Activated CD4-positive, CD25-positive, alpha-beta regulatory T cell treated with anti-CD3 and anti-CD28 coated beads, Interleukin-2, amount 50 U/mL, for 72 hours (primary cell): Measurements from ENCODE around the gene SEPTIN7.
A peak's percentile ranks its signal among the peaks of the same experiment; 100 is the strongest.
"Not testable (repeated sequence)": the region's sequence is repeated elsewhere in the genome, so short reads cannot be mapped to it uniquely, and the experiment has no call there.

Source experiments
- DNase-seq: peaks from one replicate; pipeline ENCODE4 v3.0.0; 2021

SEPTIN7 gene

DNA sequence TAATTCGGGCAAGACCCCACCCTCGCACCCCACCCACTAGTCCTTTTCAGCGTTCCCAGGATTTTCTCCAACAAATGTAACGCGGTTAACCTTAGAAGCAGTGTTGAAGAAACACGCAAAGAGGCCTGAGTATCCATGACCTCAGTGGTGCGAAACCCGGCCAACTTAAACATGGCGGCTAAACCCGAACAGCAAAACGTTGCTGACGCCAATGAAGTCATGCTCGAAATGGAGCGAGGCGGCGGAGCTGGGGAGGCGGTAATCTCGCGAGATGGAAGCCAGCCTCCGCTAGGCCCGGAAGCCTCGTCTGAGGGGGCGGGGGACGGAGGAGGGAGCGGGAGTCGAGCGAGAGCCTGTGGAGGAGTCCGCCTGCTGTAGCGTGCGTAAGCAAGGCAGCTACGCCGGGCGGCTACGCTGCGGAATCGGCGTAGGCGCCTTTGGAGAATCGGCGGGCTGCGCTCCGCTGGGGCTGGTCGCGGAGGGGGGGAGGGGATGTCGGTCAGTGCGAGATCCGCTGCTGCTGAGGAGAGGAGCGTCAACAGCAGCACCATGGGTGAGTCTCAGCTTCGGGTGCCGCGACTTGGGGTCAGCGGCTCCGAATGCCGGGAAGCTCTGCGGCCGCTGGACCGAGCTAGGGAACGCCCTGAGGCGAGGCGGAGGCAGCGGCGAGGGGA, at the start of gene SEPTIN7:
SEPTIN7 (plus strand) TSS at position 340 of the 674 bp plus-strand sequence; CDS start at position 493, 153 bp downstream.
- peak; percentile 98 for DNase-seq

DNA sequence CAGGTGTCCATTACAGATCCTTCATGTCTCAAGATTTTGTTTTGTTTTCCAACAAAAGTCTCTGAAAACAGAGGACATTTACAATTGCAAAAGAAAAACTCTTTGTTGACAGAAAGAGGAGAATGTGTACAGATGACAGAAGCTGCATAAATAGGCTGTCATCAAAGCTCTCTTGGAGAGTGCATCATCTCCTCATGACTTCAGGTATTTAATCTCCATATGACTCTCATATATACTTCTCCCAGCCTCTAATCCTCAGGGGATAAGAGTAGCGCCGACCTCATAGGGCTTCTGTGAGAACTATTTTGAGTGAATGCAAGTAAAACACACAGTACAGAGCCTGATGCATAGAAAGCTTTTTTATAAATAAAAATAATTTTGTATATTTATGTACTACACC, 48.1 kb upstream of the SEPTIN7 start:
- DNase-seq = no peak

DNA sequence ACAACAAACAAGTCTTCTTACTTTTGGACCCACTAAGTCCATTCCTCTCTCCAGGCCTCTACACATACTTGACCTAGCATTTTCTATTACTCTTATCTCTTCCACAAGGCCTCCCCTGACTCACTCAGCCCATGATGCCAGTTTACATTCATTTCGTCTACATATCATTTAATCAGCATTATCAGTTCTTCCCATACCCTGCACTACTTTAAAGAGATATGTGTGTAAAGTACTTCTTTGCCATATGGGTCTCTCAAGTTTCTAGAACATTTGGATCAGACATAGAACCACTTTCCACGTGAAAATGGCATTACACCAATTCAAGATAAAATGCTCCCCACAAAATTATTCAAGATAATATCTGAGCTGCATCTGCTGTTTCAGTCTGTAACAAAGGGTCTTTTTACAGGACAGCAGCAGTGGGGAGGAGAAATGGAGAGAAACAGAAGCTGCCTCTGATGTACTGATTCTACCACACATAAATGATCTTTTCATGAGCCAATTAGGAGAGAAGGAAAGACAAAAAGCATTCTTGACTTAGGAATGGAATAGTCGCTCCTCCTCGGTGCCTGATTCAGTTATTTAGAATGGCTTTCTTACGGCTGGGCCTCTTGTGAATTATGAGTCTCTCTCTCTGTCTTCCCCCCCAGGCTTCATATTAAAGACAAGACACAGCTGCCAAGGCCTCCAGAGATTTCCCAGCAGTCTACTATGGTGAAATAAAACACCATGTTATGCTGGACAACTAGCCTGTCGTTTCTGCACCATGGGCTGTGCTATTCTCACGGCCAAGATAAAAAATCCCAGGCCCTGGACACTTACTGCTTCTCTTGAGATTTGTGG, 46.9 kb upstream of the SEPTIN7 start:
- no peak for DNase-seq

DNA sequence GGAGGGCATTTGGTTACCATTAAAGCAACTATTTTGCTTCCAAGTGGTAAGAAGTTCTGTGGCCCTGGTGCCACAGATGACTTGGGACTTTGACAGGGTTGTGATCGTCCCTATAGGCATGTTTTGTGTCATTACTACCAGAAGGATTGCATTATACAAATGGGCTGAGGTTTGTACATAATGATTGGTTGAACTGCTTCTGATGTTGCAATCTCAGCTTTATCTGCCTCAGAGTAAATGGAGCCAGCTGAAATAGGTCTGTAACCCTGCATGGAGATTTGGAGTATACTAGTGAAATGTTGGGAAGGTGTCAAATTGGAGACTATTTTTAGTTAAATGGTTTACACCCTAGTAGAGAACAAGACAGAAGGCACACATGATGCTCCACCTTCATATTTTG, 46.1 kb upstream of the SEPTIN7 start:
- no peak for DNase-seq

DNA sequence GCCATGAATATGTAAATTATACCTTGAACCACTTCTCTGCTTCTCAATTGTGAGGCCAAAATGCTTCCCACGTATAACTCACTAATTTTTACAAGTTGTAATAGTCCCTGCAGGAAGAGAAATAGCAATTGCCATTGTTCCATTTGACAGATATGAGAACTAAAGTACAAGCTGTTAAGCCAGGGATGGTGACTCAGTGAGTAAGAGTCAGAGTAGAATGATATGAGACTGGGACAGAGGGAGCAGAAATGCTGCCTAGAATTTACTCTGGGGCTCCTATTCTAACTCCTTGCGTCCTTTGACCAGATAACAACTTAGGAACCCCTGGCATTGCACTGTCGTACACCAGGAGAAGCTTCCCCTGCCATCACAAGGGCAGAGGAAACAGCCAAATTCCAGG, 45.1 kb upstream of the SEPTIN7 start:
- DNase-seq = no peak

DNA sequence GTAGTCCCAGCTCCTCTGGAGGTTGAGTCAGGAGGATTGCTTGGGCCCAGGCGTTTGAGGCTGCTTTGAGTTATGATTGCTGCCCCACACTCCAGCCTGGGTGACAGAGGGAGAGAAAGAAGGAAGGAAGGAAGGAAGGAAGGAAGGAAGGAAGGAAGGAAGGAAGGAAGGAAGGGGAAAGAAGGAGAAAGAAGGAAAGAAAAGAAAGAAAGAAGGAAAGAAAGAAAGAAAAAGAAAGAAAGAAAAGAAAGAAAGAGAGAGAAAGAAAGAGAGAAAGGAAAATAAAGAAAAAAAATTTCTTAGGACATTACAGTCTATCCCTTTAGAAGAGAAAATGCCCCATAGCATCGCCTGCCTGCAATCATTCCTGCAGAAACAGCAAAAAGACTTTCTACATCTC, 44.4 kb upstream of the SEPTIN7 start:
- DNase-seq = not testable (repeated sequence)

DNA sequence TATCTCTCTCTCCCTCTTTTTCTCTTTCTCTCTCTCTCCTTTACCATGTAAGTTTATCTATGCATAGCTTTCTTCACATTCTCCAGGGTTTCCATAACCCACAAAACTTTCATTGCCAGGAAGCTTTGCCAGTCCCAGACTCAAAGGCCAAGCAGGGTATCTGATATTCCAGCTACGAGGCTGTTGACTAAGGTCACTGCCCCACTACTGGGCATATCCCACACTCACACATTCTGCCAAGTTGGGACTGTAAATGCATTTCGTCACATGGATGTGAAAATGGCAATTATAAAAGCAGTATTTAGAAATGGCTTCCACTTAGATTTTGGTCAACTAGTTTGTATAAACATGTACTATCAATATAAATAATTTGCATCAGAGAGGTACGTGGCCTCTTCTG, 43.3 kb upstream of the SEPTIN7 start:
- DNase-seq = no peak

DNA sequence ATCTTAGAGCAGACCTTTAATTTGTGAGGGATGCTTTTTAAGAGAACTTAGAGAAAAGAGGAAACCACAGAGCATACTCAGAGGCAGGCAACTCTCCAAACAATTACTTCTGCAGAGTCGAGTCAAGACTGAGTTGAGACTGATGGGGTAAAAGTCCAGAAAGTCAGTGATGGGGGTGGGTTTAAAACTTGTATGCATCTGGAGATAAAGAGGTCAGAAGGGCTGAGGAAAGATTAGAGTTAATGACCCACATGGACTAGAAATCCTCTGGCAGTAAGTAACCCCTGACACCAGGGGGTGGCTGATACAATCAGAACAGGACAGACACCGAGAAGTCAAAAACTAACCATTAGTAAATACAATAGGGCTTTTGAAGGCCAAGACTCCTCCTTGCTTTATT, 42.4 kb upstream of the SEPTIN7 start:
- DNase-seq = no peak

DNA sequence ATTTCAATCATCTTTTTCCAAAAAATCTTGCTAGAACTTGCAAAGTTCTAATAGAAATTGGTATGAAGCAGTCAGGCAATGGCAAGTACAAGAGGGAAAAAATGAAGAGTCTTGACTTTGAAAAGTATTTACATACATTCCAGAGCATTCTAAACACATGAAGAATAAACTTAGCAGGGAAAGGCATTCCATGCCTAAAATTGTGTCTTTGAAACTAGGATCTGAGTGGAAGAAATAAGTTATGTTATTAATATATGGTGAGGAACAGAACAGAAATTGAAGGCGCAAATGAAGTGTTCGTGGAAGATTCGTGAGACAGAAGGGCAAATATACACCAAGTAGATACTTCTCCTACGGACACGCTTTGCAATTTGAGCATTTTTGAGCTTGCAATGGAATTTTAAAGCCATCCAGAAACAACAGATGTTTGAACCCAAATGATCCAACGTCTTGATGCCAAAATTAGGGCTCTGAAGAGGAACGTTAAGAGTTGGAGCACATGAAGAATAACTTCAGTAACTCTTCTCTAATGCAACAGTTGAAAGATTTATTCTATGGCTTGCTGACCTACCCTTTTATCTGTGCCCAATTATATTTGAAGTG, 40.6 kb upstream of the SEPTIN7 start:
- DNase-seq = no peak

DNA sequence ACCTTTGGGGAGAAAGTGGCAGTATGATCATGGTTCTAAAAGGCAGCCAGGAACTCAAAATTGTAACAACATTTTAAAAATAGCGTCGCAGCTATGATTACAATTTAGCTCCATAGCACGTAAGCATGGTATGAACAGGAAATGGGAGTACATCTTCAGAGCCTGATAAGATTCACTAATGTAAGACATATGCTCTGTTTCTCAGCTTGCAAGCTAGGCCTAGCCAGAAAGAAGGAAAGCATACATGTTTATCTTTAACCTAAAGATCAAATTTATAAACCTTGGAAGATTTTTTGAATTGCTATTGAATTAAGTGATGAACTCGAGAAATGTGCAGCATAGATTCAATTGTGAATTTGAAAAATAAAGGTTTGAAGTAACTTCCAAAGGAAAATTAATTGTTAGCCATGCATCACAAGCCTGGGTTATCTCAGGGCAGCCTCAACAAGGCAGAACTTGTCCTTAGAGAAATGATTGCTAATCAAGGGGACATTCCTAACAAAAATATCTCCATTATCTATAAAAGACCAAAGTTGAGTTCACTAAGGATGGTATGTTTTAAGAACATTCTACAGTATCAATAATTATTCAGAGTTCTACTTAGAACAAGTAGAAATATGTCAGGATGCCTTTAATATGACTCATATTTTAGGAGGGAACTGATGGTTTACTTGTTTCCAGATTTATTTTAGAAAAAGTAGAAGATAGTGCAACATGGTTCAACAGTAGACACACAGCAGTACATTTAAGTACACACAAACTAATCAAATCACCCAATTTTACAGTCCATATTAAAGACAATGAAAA, 38.8 kb upstream of the SEPTIN7 start:
- DNase-seq = no peak

DNA sequence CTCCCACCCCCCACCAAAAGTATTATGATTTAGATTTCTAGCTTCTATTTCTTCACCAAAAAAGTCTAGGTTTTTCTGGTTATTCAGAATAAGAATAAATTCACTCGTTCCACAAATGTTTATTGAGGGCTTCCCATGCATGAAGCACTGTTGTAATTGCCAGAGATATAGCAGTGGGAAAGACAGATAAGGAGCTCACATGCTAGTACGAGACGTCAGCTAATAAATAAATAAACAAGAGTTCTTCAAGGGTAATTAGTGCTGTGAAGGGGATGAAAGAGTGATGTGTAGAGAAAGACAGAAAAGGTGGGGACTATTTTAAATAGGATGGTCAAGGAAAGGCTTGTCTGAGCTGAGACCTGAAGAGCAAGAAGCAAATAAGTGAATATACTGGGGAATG, 38.1 kb upstream of the SEPTIN7 start:
- no peak for DNase-seq

DNA sequence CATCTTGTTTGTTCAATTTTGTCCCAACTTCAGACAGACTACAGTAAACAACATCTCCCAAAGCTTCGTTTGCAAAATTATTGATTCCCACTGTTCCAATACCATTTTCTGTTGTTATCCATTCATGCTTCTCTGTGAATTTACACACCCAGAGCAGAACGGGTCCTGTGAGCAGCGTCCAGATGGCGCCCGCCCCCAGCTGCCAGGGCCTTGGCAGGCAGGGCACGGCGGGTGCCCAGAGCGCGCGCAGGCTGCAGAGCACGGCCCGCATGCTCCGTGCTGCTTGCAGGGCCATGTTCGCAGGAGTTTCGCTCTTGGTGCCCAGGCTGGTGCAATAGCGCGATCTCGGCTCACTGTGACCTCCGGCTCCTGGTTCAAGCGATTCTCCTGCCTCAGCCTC, 32.5 kb upstream of the SEPTIN7 start:
- no peak for DNase-seq

DNA sequence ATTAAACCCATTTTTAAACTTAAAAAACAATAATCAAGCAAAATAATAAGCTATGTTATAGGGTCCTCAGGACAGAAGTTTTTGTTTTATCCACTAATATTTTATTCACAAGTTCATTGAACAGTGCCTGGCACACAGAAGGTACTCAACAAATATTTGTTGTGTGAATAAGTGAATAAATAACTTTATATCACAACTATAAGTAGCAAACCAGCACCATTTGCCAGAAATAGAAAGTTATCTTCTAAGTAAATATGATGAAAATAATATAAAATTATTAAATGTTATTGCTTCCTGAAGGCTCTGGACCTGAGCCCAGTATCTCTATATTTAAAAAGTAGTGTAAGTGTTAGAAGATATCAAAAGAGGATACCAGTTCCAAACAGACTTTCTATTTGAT, 29.1 kb upstream of the SEPTIN7 start:
- no peak for DNase-seq

DNA sequence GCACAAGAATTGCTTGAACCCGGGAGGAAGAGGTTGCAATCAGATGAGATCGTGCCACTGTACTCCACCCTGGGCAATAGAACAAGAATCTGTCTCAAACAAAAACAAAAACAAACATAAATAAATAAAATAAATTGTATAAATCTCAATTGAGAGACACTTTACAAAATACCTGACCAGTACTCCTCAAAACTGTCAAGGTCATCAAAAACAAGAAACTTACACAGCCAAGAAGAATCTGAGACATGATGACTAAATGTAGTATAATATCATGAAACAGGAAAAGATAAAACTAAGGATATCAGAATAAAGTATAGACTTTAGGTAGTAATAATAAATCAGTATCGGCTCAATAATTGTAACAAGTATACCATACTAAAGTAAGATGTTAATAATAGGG, 26.9 kb upstream of the SEPTIN7 start:
- no peak for DNase-seq

DNA sequence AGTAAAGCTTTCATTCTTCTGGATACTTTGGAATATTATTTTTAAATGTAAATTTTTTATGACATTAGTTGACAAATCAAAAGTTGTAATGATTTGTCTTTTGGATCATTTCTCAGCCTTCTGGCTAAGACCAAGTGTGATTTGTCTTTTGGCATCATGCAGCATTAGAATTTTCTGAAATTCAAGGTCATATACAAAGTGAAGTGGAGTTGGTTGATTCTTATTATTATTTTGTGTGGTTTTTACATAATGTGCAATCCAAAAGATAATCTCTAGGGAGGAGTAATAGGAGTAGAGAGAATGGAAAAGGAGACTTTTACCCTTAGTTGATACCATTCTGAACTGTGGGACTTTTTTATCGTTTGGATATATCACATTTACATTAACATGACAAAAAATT, 24.2 kb upstream of the SEPTIN7 start:
- no peak for DNase-seq

DNA sequence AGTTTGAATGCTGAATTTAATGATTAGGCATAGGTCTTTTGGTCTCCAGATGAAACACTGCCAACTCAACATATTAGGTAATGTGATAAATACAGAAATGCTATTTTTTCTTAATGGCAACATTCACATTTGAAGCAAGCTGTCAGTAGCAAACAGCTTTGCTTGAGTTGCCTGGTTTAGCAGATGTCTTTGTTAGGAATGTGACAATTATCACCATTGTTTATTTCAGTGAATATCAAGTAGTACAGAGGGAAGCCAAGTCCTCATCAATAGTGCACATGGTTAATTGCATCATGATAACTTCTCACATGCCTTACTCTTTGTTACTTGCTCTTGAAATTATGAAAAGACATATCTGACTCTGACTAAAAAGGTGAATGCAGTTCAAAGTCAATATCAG, 23.7 kb upstream of the SEPTIN7 start:
- no peak for DNase-seq

DNA sequence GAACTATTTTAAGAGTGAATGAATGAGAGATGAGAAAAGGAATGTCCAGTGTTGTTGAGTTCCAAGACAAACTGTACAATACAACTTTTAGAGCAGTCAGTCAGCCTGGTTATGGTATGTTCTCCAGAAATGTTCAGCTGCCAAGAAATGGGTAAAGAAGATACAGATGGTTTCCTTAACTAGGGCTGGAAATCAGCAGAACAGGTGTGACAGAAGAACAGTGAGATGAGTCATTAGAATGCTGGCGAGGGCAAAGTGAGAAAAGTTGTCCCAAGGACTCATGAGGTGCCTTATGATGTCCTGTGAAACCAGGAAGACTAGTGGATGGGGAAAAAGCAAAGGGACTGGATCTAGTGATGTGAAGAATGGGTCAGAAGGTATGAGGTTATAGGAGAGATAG, 20.8 kb upstream of the SEPTIN7 start:
- no peak for DNase-seq

DNA sequence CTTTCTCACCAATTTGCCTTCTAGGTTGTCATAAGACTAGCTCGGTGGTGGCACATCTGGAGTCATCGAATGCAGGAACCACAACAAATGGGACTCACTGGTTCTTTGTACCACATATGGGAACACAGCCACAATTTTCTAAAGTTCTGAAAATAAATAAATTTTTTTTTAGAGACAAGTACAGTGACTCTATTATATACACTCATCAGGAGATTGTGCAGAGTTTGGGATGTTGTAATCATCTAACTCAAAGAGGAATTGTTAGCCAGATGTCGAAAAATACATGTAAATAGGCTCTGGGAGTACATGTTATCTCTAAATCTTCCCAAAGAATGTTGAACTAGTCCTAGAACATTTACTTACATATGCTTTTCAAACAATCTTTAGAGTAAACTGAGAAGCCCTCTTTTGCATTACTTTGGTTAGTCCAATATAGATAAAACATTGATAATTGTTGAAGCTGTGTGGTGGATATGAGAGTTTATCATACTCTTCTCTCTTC, 19.6 kb upstream of the SEPTIN7 start:
- DNase-seq = no peak

DNA sequence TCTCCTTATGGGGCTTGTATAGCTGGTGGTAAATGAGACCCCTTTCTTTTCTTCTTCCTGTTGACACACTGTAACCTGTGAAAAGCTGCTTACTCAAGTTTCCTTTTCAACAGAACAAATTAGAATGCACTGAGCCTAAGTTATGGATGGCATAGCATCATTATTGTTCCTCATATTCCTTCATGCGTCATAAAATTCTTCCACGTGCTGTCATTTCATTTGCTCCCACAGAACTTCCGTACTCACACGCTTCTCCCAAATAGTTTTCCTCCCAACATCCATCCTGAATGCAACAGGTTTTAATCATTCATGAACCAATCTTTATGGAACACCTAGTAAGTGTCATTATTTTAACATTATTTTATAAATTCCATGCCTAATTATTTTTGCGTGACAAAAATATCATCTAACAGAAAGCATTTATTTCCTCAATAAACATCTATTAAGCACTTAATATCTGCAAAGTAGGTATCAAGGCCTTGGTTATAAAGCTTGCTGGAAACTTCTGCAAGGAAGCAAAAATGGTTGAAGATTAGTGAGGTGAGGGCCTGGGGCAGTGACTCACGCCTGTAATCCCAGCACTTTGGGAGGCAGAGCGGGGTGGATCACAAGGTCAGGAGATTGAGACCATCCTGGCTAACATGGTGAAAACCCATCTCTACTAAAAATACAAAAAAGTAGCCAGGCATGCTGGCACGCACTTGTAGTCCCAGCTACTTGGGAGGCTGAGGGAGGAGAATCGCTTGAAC, 18.9 kb upstream of the SEPTIN7 start:
- DNase-seq = no peak

DNA sequence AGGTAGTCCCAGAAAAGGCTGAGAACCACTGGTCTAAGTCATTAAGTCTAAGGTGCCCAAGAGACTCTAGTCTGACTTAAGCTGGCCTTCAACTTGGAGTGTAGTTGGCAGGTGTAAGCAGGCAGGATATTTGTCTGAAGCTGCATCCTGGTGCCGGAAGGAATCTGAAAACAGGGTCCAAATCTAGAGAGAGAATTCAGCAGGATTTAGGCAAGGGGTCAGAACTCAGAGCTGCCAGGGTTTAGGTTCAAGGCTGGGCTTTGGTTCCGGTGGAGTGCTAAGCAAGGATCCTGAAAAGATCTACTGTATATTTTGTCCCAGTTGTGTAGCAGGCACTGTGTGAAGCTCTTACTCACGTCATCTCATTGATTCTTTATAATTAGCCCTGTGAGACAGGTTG, 16.5 kb upstream of the SEPTIN7 start:
- DNase-seq = no peak

DNA sequence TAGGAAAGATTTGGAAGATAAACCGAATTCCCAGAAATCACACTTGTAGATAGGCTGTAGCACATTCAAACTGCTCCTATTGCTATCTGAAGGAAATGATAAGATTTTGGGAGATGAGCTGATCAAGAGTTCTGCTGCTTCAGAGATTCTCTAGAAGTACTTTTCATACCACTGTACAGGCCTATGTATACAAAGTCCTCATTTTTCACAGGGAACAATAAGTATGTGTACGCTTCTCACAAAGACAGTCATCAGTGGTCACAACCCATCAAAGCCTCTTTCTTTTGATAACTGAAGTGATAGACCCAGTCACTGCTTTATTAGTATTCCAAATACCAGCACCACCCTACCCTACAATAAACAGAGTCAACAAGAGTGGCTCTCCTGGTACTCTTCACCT, 15.6 kb upstream of the SEPTIN7 start:
- DNase-seq = no peak

DNA sequence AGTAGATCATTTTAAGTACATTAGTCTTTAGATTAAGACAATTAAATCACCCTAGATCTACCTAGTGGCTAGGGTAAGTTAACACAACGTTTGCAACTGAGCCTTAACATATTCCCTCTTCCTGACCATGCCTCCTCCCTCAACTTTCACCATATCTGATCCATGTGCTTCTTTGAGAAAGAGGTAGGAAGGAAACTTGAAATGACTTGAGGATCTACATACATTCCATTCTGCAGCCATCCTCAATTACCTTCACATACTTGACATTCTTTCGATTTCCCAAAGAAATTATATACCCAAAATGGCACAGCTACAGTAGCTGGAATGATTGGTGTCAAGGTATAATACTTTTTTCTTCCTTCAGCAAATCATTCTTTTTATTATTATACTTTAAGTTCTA, 12.9 kb upstream of the SEPTIN7 start:
- DNase-seq = no peak
